GM21390 (cell line): ENCODE results near the gene CTXND1.

Experiments
- ATAC-seq: cut with Tn5 transposase; IDR thresholded peaks from one replicate; pipeline ENCODE4 v1.9.1; 2021; ENCODE audit not compliant: unreplicated experiment

The CTXND1 gene

DNA sequence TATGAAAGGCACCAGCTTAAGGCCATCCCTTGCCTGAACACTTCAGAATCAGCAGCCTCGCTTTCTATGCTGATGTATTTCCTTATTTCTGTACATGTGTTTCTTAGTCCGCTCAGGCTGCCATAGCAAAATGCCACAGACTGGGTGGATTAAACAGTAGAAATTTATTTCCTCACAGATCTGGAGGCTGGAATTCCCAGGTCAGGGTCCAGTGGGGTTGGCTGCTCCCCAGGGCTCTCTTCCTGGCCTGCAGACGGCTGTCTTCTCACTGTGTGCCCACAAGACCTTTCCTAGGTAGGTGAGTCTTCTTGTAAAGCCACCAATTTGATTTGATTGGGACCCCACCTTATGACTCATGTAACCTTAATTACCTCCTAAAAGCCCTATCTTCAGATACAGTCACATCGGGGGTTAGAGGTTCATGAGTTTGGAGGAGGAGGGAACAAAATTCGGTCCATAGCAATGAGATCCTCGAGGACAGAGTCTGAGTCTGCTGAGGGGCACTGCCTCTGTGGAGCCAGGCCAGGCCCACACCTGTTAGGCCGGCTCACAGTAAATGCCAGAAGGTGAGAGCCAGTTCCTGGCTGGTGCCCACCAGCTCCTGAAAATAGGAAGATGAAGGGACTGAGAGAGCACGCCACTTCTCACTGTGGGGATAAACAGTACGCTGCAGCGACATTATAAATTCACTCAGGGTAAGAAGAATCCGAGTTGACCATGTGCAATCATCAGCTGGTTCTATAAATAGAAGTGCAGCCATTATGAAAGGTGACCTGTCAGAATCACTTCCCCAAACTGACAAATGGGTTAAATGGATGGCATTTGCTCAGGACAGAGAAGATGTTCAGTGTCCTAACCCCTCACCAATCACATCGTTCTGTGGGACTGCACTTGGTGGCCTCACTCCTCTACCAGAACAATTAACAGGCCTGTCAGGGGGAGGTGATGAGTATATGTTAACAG is 41.1 kb downstream of the CTXND1 start:
- ATAC-seq: no peak

DNA sequence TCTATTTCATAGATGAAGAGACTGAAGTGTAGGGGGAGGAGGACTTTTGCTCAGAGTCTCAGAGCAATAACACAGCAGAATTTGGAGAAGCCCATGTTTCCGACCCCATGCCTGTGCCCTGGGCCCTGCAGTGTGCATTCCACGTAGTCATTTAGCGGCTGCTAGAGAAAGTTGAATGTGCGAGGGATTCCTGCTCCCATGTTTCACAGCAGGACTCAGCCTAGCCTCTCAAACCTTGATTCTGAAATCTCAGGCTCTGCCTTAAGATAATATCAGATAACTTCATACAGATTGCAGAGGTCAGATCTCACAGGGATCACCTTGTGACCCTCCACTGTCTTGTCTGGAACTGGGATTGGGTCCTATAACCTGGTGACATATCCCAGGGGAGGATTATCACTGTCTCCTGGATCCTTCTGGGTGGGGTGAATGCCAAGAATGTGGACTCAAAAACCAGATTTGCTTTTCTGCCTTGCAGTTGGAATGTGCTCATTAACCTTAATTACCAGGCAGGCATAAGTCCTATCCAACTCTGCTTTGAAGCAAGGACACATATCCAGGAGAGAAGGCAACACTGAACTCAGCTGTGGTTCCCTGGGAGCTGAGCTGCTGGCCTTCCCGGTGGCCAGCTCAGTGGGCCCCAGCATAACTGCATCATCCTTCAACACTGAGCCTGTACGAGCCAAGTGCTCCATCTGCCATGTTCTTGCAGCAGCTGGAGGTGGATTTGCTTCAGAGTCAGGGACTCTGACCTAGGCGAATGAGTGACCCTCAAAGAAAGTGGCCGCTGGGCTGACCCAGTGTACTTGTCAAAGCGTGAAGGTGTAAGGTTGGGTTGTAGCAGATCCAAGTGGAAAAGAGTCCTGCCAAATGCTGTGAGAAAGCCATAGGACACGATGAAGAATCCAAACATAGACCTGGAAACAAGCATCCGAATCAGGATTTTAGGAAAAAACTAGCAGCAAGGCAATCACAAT is 43.0 kb downstream of the CTXND1 start:
- no peak for ATAC-seq

DNA sequence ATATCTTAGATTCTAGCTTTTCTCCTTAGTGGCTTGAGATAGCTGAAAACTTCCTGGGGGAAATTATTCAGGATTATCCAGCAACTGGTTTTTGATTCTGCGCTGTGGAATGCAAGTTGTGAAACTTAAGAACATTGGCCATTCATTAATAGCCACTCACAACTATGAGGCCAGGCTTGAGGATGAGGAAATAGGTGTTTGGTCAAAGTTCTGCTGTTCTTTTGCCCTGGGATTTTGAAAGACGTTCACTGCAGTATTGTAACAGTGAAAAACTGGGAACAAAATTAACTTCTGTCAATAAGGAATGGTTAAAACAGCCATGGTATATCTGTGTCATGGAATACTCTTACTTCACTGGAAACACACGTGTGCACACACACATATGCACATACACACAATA is 44.1 kb downstream of the CTXND1 start:
- no peak for ATAC-seq

DNA sequence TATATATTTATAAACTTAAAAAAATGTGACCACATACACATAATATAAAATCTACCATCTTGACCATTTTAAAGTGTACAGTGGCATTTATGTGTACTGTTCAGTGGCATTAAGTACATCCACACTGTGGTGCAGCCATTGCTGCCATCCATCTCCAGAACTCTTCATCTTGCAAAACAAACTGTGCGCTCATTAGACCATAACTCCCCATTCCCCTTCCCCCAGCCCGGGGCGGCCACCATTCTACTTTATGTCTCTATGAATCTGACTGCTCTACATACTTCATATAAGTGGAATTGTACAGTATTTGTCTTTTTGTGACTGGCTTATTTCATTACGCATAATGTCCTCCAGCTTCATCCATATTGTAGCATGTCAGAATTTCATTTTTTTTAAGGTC is 47.8 kb downstream of the CTXND1 start:
- no peak for ATAC-seq

DNA sequence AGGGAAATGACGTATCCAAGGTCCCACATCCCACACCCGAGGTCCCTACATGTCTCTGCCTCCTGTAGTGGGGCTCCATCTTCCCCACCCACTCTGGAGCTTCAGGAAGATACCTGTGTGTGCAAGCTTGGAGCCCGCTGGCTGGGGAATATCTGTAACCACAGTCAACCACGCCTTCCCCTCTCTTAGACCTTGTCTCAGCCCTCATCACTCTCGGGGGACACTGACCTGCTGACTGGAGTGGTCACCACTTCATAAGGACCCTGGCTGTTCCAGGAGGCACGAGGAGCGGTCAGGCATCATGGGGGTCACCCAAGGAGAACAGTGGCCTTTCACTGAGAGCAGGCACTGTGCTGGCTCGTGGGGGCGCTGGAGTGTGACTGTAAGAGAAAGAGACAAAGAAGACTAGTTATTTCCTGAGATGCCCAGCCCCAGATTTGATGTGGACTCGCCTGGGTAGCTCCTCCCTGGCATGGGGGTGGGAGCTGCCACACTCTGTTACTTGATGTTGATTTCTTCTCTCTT is 48.6 kb downstream of the CTXND1 start:
- no peak for ATAC-seq

DNA sequence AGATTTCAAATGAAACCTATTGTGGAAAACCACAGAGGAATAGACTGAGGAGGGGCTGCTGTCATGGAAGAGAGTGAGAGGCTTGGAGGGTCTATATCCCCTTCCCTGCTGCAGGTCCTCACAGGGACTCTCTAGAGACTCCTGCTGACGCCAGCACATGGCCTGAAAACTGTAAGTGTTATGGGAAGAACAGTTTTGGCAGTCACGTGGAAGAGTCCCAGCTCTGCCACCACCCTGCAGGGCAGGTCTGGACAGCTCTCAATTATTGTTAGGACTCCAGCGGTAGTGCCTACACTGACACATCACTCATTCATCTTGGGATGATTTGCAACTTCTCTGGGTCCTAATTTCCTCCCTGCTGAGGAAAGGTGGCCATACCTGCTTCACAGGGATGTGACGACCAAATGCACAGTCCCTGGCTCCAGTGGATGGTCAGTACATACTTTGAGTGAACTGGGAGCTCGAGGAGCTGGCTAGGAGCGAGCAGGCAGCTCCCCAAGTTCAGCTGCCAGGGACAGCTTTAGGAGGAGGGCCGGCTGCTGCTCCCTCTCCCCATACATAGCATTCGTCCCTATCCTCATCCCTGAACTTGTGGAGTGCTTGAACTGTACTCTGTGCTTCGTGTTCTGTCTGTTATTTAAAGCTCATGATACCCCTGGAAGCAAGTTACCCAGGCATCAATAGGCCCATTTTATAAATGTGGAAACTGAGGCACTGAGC is 49.2 kb downstream of the CTXND1 start:
- ATAC-seq: no peak

DNA sequence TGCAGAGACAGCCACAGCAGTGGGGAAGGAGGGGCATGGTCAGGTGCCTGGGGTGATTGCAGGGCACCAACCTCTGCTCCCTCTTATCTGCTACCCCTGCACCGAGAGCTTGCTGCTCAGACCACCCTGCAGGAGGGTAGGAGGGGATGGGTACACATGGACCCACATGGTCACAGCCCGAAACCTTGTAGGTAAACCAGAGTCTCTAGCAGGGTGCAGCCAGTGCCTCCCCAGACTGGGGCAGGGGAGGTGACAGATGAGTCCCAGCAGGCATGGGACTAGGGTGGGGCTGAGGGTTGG is 50.0 kb downstream of the CTXND1 start:
- ATAC-seq: no peak

DNA sequence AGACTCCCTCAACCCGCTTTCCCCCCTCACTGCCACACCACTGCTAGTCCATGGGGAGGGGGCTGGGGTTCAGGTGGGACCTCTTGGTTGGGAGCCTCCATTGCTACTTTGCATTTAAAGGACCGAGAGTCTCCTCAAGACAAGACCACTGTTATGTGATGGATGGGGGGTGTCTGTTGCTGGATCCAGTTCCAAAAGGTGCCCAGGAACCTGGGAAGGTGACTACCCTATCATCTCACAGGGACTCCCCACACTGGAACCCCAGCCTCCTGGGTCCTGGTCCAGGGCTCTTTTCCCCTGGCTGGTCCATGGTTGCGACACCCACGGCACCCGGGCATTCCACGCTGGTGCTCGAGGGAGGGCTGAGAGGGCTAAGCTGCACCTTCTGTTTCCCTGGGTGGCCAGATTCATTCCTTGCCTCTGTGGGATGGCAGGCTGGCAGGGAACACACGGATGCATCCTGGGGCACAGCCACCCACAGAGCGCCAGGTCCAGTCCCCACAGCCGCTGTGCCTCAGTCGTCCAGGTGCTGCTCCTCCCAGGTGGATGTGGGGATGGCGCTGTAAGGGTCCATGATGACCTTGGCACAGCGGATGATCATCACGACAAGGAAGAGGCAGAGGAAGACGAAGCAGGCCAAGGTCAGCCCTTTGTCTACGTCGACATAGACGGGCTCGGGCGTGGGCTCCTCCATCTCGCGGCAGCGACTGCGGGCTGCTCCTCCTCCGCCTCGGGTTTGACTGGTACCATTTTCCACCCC is 50.6 kb downstream of the CTXND1 start:
- no peak for ATAC-seq

DNA sequence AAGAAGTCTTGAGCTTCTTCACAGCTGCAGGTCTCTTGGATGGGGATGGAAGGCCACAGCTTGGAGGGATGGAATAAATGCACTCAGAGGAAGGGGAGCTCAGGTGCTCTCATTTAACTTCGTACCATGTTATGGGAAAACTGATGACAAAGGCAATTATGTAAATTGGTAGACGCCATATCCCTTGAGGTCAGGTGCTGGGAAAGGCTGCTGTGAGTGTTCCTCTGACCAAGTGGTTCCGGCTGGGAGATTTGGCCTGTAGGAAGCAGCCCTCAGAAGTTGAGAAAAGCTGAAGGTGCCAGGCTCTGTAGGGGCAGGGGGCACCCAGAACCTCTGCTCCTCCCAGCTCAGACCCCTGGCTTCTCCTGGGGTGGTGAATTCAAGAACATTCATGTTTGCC is 52.1 kb downstream of the CTXND1 start:
- no peak for ATAC-seq

DNA sequence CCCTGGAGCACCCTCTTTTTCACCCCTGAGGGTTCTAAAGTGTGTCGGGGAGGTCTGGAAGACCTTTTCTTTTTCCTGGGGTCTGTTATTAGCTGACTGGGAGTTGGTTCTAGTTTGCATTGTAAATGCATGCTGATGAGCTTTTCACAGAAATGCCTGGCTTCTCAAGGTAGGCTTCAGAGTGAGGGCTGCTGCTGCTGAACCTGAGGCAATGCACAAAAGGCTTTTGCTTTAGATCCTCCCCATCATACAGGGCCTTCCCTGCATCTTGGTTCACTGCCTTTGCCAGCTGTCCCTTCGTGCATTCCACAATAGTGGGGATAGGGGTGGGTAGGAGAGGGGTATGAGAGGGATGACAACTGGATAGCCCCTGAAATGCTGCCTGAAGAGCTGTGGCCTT is 52.6 kb downstream of the CTXND1 start:
- ATAC-seq: no peak

DNA sequence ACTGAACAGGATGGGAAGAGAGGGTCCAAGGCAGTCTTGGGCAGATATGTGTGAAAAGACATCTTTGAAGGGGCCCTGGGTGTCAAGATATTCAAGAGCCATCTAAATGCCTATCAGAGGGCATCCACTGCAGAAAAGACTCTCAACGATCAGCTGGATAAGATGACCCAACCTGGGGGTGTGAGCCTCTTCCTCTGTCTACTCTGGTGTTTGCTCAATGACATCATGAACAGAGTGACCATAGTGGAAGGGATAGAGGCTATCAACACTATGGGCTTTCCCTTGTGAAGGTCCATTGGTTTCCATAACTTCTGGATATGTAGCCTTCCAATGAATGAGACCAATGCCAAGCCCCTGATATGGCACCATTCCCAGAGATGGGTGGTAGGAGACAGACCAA is 57.1 kb downstream of the CTXND1 start:
- no peak for ATAC-seq

DNA sequence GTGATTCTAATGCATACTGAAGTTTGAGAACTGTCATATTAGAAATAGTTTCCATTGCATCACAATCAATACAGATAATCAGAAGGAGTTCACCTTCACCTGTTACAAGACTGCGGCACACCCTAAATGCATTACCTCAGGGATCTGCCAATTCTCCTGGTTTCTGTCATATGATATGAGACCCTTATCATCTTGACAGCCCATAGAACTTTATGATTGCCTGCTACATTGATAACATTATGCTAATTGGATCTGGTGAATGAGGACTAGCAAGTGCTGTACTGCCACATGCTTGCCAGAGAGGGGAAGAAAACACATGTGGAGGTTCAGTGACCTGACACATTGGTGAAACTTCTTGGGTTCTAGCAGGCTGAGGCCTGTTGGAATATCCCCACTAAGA is 57.8 kb downstream of the CTXND1 start:
- no peak for ATAC-seq

DNA sequence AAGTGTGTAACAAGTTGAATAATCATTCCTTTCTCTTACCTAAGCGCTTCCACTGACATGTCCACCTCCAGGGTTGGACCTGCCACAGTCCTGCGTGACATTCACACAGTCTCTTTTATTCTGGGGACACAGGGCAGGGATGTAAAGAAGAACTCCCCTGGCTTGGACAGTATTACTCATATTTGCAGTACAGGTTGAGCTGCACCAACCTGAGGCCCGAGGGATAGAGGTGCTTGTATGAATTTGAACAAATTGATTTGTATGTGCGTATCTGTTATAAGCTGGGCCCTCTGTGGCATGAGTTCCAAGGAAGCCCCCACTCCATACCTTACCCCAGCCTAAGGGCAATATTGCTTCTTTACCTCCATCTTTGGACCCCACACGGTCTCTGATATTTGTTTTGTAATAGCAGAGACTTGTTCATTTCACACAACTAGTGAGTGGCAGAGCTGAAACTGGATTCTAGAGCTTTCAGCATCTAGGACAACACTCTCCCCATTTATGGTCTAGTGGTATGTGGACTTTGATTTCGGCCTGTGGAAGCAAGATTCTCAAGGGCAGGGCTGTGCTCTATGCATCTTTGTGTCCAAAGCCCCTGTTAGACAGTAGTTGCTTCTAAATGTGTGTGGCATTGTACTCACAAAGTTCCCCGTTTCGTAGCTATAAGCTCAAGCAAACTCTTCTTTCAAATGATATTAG is 60.0 kb downstream of the CTXND1 start:
- no peak for ATAC-seq

DNA sequence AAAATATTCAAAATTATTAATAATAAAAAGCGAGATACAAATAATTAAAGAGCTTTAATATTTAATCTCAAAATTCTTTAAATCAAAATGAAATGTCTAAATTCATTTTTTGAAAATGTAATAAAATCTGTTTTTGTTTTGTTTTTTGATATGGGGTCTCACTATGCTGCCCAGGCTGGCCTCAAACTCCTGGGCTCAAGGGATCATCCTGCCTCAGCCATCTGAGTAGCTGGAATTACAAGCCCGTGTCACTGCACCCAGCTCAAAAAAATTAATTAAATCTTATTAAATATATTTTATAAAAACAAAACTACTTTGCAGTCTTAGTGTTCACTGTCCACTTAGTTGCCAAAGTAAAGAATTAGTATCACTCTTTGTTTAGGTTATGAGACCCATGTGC is 60.8 kb downstream of the CTXND1 start:
- ATAC-seq: no peak

DNA sequence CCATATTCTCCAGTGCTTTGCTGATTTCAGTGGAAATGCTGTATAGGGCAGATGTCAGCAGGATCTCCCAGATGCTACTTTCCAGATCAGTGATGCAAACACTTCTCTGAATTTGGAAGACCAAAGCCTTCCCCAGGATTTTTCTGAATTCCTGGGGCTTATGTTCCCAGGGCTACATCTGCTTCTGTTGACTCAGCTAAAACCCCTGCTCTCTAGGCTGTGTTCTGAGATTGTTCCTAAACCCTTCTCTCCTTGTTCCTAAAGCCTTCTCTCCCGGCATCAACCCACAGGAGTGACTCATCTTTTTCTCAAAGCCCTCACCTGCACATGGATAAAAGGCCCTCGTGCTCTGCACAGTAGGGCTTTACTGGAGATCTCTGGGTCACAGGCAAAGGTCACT is 63.8 kb downstream of the CTXND1 start:
- ATAC-seq: no peak

DNA sequence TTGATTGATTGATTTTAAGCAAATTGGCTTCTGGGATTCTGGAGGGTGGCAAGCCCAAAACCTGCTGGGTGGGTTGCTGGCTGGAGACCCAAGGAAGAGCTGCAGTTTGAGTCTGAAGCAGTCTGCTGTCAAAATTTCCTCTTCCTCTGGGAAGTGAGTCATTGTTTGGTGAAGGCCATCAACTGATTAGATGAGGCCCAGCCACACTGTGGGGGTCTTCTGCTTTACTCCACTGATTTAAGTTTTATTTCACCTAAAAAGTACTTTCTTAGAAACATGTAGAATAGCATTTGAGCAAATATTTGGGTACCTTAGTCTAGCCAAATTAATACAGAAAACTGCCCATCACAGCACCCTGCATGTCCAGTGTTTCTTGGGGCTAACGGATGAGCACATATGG is 65.4 kb downstream of the CTXND1 start:
- ATAC-seq: no peak

DNA sequence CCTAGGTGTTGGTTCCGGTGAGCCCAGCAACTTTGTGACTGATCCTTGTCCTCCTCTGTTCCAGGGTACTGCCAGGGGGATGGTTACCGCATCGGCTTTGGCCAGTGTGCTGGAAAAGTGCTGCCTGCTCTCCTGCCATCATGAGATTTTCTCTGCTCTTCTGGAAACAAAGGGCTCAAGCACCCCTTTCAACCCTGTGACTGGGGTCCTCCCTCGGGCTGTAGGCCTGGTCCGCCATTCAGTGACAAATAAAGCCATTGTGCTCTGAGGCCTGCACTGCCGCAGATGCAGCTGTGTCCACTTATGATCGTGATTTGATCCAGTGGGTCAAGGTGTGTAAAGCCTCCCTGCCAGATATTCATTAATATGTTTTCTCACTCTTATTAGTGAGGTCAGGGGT is 65.9 kb downstream of the CTXND1 start:
- ATAC-seq: no peak

DNA sequence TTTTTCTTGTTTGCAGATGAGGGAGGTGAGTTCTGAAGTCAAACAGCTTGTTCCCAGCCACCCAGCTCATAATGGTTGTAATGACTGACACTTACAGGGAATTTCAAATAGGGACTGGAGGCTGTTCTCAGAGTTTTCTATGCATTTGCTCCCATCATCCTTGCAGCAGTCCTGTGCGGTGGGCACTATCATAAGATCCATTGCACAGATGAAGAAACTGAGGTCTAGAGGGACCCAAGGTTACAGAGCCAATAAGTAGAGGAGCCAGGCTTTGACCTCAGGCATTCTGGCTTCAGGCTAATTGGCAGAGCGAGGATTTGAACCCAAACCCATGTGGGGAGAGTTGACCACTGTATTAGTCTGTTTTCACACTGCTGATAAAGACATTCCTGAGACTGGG is 66.9 kb downstream of the CTXND1 start:
- ATAC-seq: no peak

DNA sequence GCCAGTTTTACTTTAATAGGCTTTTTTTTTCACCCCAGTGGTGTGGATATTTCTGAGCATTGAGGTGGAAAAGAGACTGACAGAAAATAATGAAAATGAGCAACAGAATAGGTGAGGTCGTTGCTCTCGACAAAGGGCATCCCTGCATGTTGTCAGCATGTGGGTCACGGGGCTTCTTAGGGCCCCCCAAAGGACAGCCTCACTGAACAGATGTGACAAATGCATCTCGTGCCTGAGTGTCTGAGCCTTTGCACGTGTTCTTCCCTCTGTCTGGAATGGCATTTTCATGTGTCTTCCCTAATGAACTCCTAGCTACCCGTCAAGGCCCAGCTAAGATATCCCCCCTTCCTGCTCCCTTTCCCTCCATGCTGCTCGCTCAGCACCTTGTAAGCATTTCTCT is 67.5 kb downstream of the CTXND1 start:
- ATAC-seq: no peak

DNA sequence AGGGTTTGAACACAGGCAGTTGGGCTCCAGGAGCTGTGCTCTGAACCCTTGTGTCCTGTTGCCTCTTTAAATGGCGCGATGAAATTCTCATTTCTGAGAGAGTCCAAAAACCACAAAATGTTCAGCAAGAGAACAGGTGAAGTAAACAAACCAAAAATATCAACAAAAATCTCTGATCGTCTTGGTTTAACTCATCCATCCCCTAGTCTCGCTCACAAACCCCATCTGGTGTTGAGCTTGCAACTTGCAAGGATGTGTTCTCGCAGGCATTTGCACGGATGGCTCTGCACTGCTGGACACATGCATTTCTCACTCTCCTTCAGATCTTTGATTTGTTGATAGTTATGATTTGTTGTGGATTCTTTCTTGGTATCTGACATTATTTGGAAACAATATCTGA is 68.1 kb downstream of the CTXND1 start:
- no peak for ATAC-seq
